NB4 (cell line): ENCODE measurements around the gene PFN3.

ENCODE experiments used
- CTCF ChIP-seq: IDR thresholded peaks from one replicate; pipeline ENCODE4 v1.5.1; 2012; ENCODE audit warnings: low read depth, low read length
- MAX ChIP-seq: IDR thresholded peaks from 2 replicates; pipeline ENCODE4 v1.6.1; 2011; ENCODE audit warnings: low read depth, low read length
- POLR2A ChIP-seq: IDR thresholded peaks from 2 replicates; pipeline ENCODE4 v1.6.1; 2011; ENCODE audit warnings: mild to moderate bottlenecking; ENCODE audit not compliant: insufficient read length; ENCODE audit errors: extremely low read depth

GRCh38 chr5:177354711-177355110 is 45.8 kb downstream of the PFN3 start:
- TF ChIP-seq CTCF, result no peak
- TF ChIP-seq POLR2A, result no peak
- no peak for TF ChIP-seq MAX
